Upper lobe of left lung (tissue), 6 donors: Measurements from ENCODE around the gene ZNF397. TPM values are rescaled to one million over a fixed set of nuclear protein-coding genes. Genes with fewer than 3 reads are reported as not detected.
"Not testable (repeated sequence)": the region's sequence is repeated elsewhere in the genome, so short reads cannot be mapped to it uniquely, and the experiment has no call there.

Experiments
- ATAC-seq, 2 donors: fragments of 200-7000 bp; cut with Tn5 transposase; one replicate each; pipeline ENCODE4 v1.9.1; 2022; ENCODE audit warnings: mild to moderate bottlenecking in 2 of 2, moderate library complexity in 2 of 2; ENCODE audit not compliant: low FRiP score in 2 of 2
- DNase-seq, 2 donors: peaks; one replicate each; pipeline ENCODE4 v3.0.0-alpha.2; 2019 to 2020
- H3K27ac ChIP-seq, 4 donors: fragments of 200-600 bp; sonication (generic); one replicate each; pipeline ENCODE4 v1.5.1; 2016 to 2019
- H3K27me3 ChIP-seq, 4 donors: fragments of 200-600 bp; sonication (generic); one replicate each; pipeline ENCODE4 v1.5.1; 2017 to 2019
- H3K36me3 ChIP-seq, 4 donors: fragments of 200-600 bp; sonication (generic); one replicate each; pipeline ENCODE4 v1.5.1; 2016 to 2019
- H3K4me1 ChIP-seq, 4 donors: fragments of 200-600 bp; sonication (generic); one replicate each; pipeline ENCODE4 v1.5.1; 2018 to 2019
- H3K4me3 ChIP-seq, 4 donors: fragments of 200-600 bp; sonication (generic); one replicate each; pipeline ENCODE4 v1.5.1; 2017 to 2019; ENCODE audit warnings: mild to moderate bottlenecking in 2 of 4, moderate library complexity in 1 of 4
- H3K9me3 ChIP-seq, 4 donors: fragments of 200-600 bp; sonication (generic); one replicate each; pipeline ENCODE4 v1.5.1; 2018 to 2019
- EP300 ChIP-seq, 4 donors: sonication (generic); formaldehyde crosslinking; IDR thresholded peaks; one replicate each; pipeline ENCODE4 v1.5.1; 2017; ENCODE audit warnings: antibody characterized with exemption in 4 of 4, control low read depth in 2 of 4
- POLR2A ChIP-seq, 4 donors: fragments of 450-650 bp; IDR thresholded peaks; one replicate each; pipeline ENCODE4 v1.5.1; 2016 to 2017; ENCODE audit warnings: antibody characterized with exemption in 4 of 4, mild to moderate bottlenecking in 2 of 4
- POLR2AphosphoS5 ChIP-seq, 2 donors: sonication (generic); formaldehyde crosslinking; IDR thresholded peaks; one replicate each; pipeline ENCODE4 v1.5.1; 2017; ENCODE audit warnings: antibody characterized with exemption in 2 of 2
- WGBS, 2 donors: methylation state at CpG; one replicate each; pipeline ENCODE4 v1.1.5; 2017 to 2018; 5-methylcytosine and 5-hydroxymethylcytosine counted together
- total RNA-seq, 6 donors: library from RNA; depleted of rRNA in 4 of 6; stranded (reverse); fragments of >200 nt in 4 of 6; gene quantifications; one replicate each; pipeline versions ENCODE4 v1.1.0 to v1.2.1, GENCODE V29; 2016 to 2021
- TF ChIP-seq, protein P1 (sequence below), 6 experiments: fragments of 450-650 bp in 4 of 6; fragments of 200-600 bp in 2 of 6; sonication (generic) in 2 of 6; IDR thresholded peaks; one replicate each; pipeline ENCODE4 v1.5.1; 2016 to 2019; ENCODE audit warnings: antibody characterized with exemption in 6 of 6
- donor health status: DM: no; HTN: no; CAD: no; lungs with moderate emphysema.
- donor health status: DM: no; HTN: yes; CAD: no; lungs with severe emphysema.

ZNF397 gene
- total RNA-seq, 6 donors from 2014 or later = 18.2 to 62.9 (median 23.2) TPM

DNA sequence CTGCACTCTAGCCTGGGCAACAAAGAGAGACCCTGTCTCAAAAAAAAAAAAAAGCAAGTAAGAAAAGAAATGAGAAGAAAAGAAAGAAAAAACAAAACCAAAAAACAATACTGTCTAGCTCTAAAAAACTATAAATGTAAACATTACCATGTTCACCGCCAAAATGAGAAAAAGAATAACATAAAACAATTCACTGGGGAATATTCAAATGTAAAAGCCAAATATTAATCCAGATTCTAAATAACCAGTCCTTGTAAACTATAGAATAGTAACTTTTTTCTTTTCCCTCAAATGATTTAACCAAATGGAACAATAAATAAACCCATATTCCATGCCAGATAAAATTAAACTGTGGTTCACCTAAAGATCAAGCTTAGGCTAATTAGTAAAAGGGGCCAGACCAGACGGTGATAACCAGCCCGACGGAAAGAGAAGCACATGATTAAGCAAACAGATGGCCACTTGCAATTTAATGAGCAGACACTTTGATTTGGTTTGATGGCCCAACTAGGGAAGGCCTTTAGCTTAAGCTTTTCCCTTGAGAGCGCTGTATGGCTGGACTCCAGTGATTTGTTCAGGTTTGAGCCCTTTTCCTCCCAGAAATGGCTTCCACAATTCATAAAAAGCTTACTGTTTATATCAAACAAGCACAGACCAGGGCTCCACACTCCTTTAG is 39.4 kb upstream of the ZNF397 start:
- TF ChIP-seq EP300 (IDR thresholded peaks at IDR 0.05) = no peak
- no peak for TF ChIP-seq POLR2AphosphoS5 (IDR thresholded peaks at IDR 0.05)
- TF ChIP-seq, protein P1, sequence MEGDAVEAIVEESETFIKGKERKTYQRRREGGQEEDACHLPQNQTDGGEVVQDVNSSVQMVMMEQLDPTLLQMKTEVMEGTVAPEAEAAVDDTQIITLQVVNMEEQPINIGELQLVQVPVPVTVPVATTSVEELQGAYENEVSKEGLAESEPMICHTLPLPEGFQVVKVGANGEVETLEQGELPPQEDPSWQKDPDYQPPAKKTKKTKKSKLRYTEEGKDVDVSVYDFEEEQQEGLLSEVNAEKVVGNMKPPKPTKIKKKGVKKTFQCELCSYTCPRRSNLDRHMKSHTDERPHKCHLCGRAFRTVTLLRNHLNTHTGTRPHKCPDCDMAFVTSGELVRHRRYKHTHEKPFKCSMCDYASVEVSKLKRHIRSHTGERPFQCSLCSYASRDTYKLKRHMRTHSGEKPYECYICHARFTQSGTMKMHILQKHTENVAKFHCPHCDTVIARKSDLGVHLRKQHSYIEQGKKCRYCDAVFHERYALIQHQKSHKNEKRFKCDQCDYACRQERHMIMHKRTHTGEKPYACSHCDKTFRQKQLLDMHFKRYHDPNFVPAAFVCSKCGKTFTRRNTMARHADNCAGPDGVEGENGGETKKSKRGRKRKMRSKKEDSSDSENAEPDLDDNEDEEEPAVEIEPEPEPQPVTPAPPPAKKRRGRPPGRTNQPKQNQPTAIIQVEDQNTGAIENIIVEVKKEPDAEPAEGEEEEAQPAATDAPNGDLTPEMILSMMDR (IDR thresholded peaks at IDR 0.05) = no peak
- TF ChIP-seq POLR2A (IDR thresholded peaks at IDR 0.05) = no peak
- H3K4me1 ChIP-seq = no peaks in the 10 kb centered on the region
- no peaks in the 10 kb centered on the region for H3K27me3 ChIP-seq
- no peaks in the 10 kb centered on the region for H3K36me3 ChIP-seq
- no peak for DNase-seq
- WGBS, 2 donors = 79 to 80% methylated on average over 5 of the region's 5 CpGs
- H3K27ac ChIP-seq = no peak overlapping the region
- no peak for ATAC-seq
- H3K4me3 ChIP-seq = no peak overlapping the region
- no peaks in the 10 kb centered on the region for H3K9me3 ChIP-seq

DNA sequence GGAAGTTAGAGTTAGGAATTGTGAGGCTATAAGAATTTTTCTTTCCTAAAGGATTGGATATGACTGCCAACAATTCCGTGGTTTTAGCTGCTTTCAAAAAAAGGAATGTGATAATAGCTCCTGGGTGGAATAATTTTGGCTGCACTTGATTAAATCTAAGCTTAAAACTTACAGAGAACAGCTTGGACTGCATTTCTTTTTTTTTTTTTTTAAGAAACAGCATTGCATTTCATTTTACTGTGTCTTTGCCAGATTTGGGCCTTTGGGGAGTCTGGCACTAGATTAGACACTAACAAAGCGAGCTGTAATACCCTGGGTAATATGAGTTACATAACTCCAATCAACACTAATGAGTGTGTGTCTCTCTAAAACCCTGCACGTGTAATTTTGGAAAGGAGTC is 37.8 kb upstream of the ZNF397 start:
- ATAC-seq = no peak
- H3K27me3 ChIP-seq = no peaks in the 10 kb centered on the region
- 41 to 47% methylated on average over 3 of the region's 3 CpGs for WGBS, 2 donors
- H3K4me3 ChIP-seq = no peak overlapping the region
- no peaks in the 10 kb centered on the region for H3K4me1 ChIP-seq
- TF ChIP-seq POLR2AphosphoS5 (IDR thresholded peaks at IDR 0.05) = no peak
- TF ChIP-seq EP300 (IDR thresholded peaks at IDR 0.05) = no peak
- TF ChIP-seq, protein P1 (IDR thresholded peaks at IDR 0.05) = no peak
- TF ChIP-seq POLR2A (IDR thresholded peaks at IDR 0.05) = no peak
- DNase-seq = no peak
- no peak overlapping the region for H3K27ac ChIP-seq
- no peaks in the 10 kb centered on the region for H3K9me3 ChIP-seq
- H3K36me3 ChIP-seq = no peaks in the 10 kb centered on the region

DNA sequence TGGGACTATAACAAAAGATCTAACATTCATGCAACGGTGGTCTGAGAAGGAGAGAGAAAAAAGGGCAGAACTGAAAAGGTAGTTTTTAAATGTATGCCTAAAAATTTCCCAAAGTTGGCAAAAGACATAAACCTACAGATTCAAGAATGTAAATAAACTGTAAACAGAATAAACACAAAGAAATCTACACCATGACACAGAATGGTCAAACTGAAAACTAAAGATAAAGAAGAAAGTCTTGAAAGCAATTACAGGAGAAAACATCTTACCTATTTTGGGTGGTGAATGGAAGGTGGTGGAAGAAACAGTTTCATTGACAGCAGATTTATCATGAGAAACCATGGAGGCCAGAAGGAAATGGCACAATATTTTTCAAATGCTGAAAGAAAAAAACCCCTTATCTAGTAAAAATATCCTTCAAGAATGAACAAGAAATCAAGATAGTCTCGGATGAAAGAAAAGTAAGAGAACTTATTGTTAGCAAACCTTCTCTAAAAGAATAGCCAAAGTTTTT is 35.6 kb upstream of the ZNF397 start:
- WGBS, 2 donors = 64 to 94% methylated on average over 2 of the region's 2 CpGs
- ATAC-seq = no peak
- no peaks in the 10 kb centered on the region for H3K36me3 ChIP-seq

DNA sequence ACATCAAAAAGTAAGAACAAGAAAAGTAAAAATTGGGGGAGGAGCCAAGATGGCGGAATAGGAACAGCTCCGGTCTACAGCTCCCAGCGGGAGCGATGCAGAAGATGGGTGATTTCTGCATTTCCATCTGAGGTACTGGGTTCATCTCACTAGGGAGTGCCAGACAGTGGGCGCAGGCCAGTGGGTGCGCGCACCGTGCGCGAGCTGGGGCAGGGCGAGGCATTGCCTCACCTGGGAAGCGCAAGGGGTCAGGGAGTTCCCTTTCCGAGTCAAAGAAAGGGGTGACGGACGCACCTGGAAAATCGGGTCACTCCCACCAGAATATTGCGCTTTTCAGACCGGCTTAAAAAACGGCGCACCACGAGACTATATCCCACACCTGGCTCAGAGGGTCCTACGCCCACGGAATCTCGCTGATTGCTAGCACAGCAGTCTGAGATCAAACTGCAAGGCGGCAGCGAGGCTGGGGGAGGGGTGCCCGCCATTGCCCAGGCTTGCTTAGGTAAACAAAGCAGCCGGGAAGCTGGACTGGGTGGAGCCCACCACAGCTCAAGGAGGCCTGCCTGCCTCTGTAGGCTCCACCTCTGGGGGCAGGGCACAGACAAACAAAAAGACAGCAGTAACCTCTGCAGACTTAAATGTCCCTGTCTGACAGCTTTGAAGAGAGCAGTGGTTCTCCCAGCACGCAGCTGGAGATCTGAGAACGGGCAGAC is 34.9 kb upstream of the ZNF397 start:
- 96 to 97% methylated on average over 18 to 19 of the region's 30 CpGs for WGBS, 2 donors
- not testable (repeated sequence) for H3K27me3 ChIP-seq, H3K27ac ChIP-seq, H3K36me3 ChIP-seq, H3K9me3 ChIP-seq, H3K4me1 ChIP-seq, ATAC-seq, H3K4me3 ChIP-seq
- peak in 1 of 2 donors; percentile 62 for DNase-seq

More for the DNA sequence above, 35.6 kb upstream of the ZNF397 start:
- no peaks in the 10 kb centered on the region for H3K4me1 ChIP-seq
- TF ChIP-seq EP300 (IDR thresholded peaks at IDR 0.05) = no peak
- TF ChIP-seq POLR2A (IDR thresholded peaks at IDR 0.05) = no peak
- no peak for TF ChIP-seq POLR2AphosphoS5 (IDR thresholded peaks at IDR 0.05)
- TF ChIP-seq, protein P1 (IDR thresholded peaks at IDR 0.05) = no peak
- no peak for DNase-seq
- no peak overlapping the region for H3K4me3 ChIP-seq
- H3K27me3 ChIP-seq = no peaks in the 10 kb centered on the region
- no peaks in the 10 kb centered on the region for H3K9me3 ChIP-seq
- no peak overlapping the region for H3K27ac ChIP-seq

DNA sequence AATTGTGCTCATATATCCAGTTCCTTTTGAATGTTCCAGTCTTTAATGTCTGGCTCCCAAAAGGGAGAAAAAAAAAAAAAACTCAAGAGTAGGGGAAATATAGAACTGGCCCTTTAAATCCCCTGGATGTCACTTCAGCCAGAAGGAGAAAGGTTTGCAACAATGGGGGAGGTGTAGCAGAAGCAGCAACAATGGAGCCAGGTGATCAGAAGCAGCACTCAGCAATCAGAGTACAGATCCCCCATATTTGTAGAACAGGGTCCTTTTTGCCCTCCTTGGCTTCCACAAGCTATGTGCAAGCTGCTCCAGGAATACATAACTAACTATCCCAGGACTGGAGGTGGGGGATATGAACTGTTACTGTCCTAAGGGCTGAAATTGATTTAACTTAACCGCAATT is 25.8 kb upstream of the ZNF397 start:
- H3K36me3 ChIP-seq = no peaks in the 10 kb centered on the region
- 87 to 91% methylated on average over 1 of the region's 1 CpG for WGBS, 2 donors
- peaks cover 0 to 4% (median 0%) of the 10 kb centered on the region in 4 donors for H3K4me1 ChIP-seq
- no peak overlapping the region for H3K27ac ChIP-seq
- TF ChIP-seq POLR2AphosphoS5 (IDR thresholded peaks at IDR 0.05) (no peak), EP300 (IDR thresholded peaks at IDR 0.05) (no peak), POLR2A (IDR thresholded peaks at IDR 0.05) (no peak)
- TF ChIP-seq, protein P1 (IDR thresholded peaks at IDR 0.05) = no peak
- ATAC-seq = no peak
- DNase-seq = no peak
- no peaks in the 10 kb centered on the region for H3K9me3 ChIP-seq
- no peaks in the 10 kb centered on the region for H3K27me3 ChIP-seq
- H3K4me3 ChIP-seq = no peak overlapping the region

DNA sequence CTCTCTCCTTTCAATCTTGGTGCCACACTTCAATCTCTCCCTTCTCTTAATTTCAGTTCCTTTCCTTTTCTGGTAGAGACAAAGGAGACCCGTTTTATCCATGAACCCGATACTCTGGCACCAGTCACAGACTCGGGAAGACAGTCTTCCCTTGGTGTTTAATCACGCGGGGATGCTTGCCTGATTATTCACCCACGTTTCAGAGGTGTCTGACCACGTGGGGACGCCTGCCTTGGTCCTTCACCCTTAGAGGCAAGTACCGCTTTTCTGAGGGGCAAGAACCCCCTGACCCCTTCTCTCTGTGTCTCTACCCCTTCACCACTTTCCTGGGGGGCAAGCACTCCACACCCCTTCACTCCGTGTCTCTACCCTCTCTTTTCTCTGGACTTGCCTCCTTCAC is 24.2 kb upstream of the ZNF397 start:
- not testable (repeated sequence) for H3K4me3 ChIP-seq, H3K27me3 ChIP-seq, H3K36me3 ChIP-seq, H3K9me3 ChIP-seq, H3K27ac ChIP-seq, H3K4me1 ChIP-seq, DNase-seq, ATAC-seq
- WGBS, 2 donors = 81 to 84% methylated on average over 10 of the region's 10 CpGs

DNA sequence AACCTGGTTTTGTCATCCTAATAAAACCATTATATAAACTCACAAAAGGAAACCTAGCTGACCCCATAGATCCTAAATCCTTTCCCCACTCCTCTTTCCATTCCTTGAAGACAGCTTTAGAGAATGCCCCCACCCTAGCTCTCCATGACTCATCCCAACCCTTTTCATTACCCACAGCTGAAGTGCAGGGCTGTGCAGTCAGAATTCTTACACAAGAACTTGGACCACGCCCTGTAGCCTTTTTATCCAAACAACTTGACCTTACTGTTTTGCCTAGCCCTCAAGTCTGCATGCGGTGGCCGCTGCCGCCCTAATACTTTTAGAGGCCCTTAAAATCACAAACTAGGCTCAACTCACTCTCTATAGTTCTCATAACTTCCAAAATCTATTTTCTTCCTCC is 21.5 kb upstream of the ZNF397 start:
- H3K9me3 ChIP-seq, ATAC-seq, H3K4me3 ChIP-seq, H3K36me3 ChIP-seq, H3K4me1 ChIP-seq, H3K27me3 ChIP-seq: not testable (repeated sequence)
- DNase-seq = peak in 1 of 2 donors; percentile 49
- H3K27ac ChIP-seq = peak overlapping the region in 1 of 4 donors; percentile 43
- WGBS, 2 donors = 68 to 72% methylated on average over 4 of the region's 4 CpGs
